HEK293 (cell line): ENCODE data around the gene GARIN5B.
A peak's percentile ranks its signal among the peaks of the same experiment; 100 is the strongest.
"Not testable (repeated sequence)": the region's sequence is repeated elsewhere in the genome, so short reads cannot be mapped to it uniquely, and the experiment has no call there.

Experiments used
- CTCF ChIA-PET: fragments of 350-600 bp; formaldehyde crosslinking; extraction: SDS; loops from one replicate; lab custom pipeline; 2021; ENCODE audit warnings: antibody characterized with exemption; lab: Yijun Ruan, JAX
- POLR2A ChIA-PET: fragments of 300-600 bp; formaldehyde crosslinking; extraction: SDS; loops from one replicate; lab custom pipeline; 2020; ENCODE audit warnings: antibody characterized with exemption, inconsistent platforms; lab: Yijun Ruan, JAX
- H3K27ac ChIP-seq: fragments of 200-500 bp; sonication (Bioruptor generic); 2 replicates; pipeline ENCODE4 v1.5.1; 2014; ENCODE audit warnings: low read depth, low read length, control low read depth, inconsistent platforms; ENCODE audit errors: extremely low read depth
- H3K36me3 ChIP-seq, 2 experiments: fragments of 200-500 bp in 1 of 2; sonication (Bioruptor generic) in 1 of 2; 1 replicate in 1 of 2; 2 replicates in 1 of 2; pipeline ENCODE4 v1.5.1; 2014 to 2017; ENCODE audit warnings: inconsistent platforms in 2 of 2, low read length in 2 of 2; ENCODE audit not compliant: control insufficient read depth in 2 of 2, insufficient read depth in 1 of 2
- H3K4me1 ChIP-seq: fragments of 200-500 bp; sonication (Bioruptor generic); 2 replicates; pipeline ENCODE4 v1.5.1; 2014; ENCODE audit warnings: mild to moderate bottlenecking, low read length, inconsistent platforms; ENCODE audit not compliant: control insufficient read depth, insufficient read depth
- H3K4me3 ChIP-seq: 2 replicates; pipeline ENCODE4 v1.5.1; 2011; ENCODE audit warnings: low read depth, mild to moderate bottlenecking, control low read depth, low read length, moderate library complexity
- H3K9me3 ChIP-seq: fragments of 200-500 bp; sonication (Bioruptor generic); 2 replicates; pipeline ENCODE4 v1.5.1; 2014; ENCODE audit warnings: low read depth, low read length, inconsistent platforms; ENCODE audit not compliant: control insufficient read depth, insufficient read depth
- KLF1 ChIP-seq: fragments of 450-650 bp; formaldehyde crosslinking; IDR thresholded peaks from 2 replicates; pipeline ENCODE4 v1.5.1; 2016; ENCODE audit warnings: missing biosample characterization, missing genetic modification characterization
- KLF16 ChIP-seq: fragments of 450-650 bp; formaldehyde crosslinking; IDR thresholded peaks from 2 replicates; pipeline ENCODE4 v1.5.1; 2017; ENCODE audit warnings: missing biosample characterization, missing genetic modification characterization
- SP7 ChIP-seq: fragments of 450-650 bp; formaldehyde crosslinking; IDR thresholded peaks from 2 replicates; pipeline ENCODE4 v1.5.1; 2016; ENCODE audit warnings: missing biosample characterization, missing genetic modification characterization
- YY1 ChIP-seq: fragments of 450-650 bp; formaldehyde crosslinking; IDR thresholded peaks from 2 replicates; pipeline ENCODE4 v1.5.1; 2018; ENCODE audit warnings: missing biosample characterization, missing genetic modification characterization
- ZBTB17 ChIP-seq: fragments of 450-650 bp; formaldehyde crosslinking; IDR thresholded peaks from 2 replicates; pipeline ENCODE4 v1.5.1; 2016; ENCODE audit warnings: missing biosample characterization, missing genetic modification characterization
- ZBTB20 ChIP-seq: fragments of 450-650 bp; formaldehyde crosslinking; IDR thresholded peaks from 2 replicates; pipeline ENCODE4 v1.5.1; 2016; ENCODE audit warnings: missing biosample characterization, missing genetic modification characterization
- ZBTB8A ChIP-seq: fragments of 450-650 bp; formaldehyde crosslinking; IDR thresholded peaks from 2 replicates; pipeline ENCODE4 v1.5.1; 2016; ENCODE audit warnings: missing biosample characterization, missing genetic modification characterization
- ZNF121 ChIP-seq: fragments of 450-650 bp; formaldehyde crosslinking; IDR thresholded peaks from 2 replicates; pipeline ENCODE4 v1.5.1; 2016; ENCODE audit warnings: missing biosample characterization, missing genetic modification characterization
- ZNF157 ChIP-seq: fragments of 450-650 bp; formaldehyde crosslinking; IDR thresholded peaks from 2 replicates; pipeline ENCODE4 v1.5.1; 2016; ENCODE audit warnings: missing biosample characterization, missing genetic modification characterization
- ZNF16 ChIP-seq: fragments of 450-650 bp; formaldehyde crosslinking; IDR thresholded peaks from 2 replicates; pipeline ENCODE4 v1.5.1; 2016; ENCODE audit warnings: low read depth, missing biosample characterization, missing genetic modification characterization
- ZNF174 ChIP-seq: fragments of 450-650 bp; formaldehyde crosslinking; IDR thresholded peaks from 2 replicates; pipeline ENCODE4 v1.5.0; 2017; ENCODE audit warnings: missing biosample characterization, mild to moderate bottlenecking, missing genetic modification characterization
- ZNF335 ChIP-seq: fragments of 450-650 bp; formaldehyde crosslinking; conservative IDR thresholded peaks from 2 replicates; pipeline ENCODE4 v1.5.1; 2016; ENCODE audit warnings: missing biosample characterization, missing genetic modification characterization
- ZNF544 ChIP-seq: fragments of 450-650 bp; formaldehyde crosslinking; IDR thresholded peaks from 2 replicates; pipeline ENCODE4 v1.5.0; 2017; ENCODE audit warnings: missing biosample characterization, missing genetic modification characterization
- ZNF596 ChIP-seq: fragments of 450-650 bp; IDR thresholded peaks from 2 replicates; pipeline ENCODE4 v1.5.0; 2018; ENCODE audit warnings: missing biosample characterization, mild to moderate bottlenecking, missing genetic modification characterization, moderate library complexity
- ZNF677 ChIP-seq: fragments of 450-650 bp; IDR thresholded peaks from 2 replicates; pipeline ENCODE4 v1.5.0; 2018; ENCODE audit warnings: missing biosample characterization, mild to moderate bottlenecking, missing genetic modification characterization, moderate library complexity
- ZNF843 ChIP-seq: fragments of 450-650 bp; formaldehyde crosslinking; IDR thresholded peaks from 2 replicates; pipeline ENCODE4 v1.5.1; 2016; ENCODE audit warnings: missing biosample characterization, missing genetic modification characterization
- TF ChIP-seq, protein P1 (sequence below): fragments of 450-650 bp; formaldehyde crosslinking; IDR thresholded peaks from 2 replicates; pipeline ENCODE4 v1.5.1; 2016; ENCODE audit warnings: missing biosample characterization, missing genetic modification characterization
- TF ChIP-seq, protein P2 (sequence below): fragments of 450-650 bp; formaldehyde crosslinking; IDR thresholded peaks from 2 replicates; pipeline ENCODE4 v1.5.1; 2016; ENCODE audit warnings: missing biosample characterization, missing genetic modification characterization
- TF ChIP-seq, protein P3 (sequence below): fragments of 450-650 bp; formaldehyde crosslinking; IDR thresholded peaks from 2 replicates; pipeline ENCODE4; 2016; ENCODE audit warnings: missing biosample characterization, missing genetic modification characterization
- TF ChIP-seq, protein P4 (sequence below): fragments of 450-650 bp; formaldehyde crosslinking; IDR thresholded peaks from 2 replicates; pipeline ENCODE4 v1.5.1; 2016; ENCODE audit warnings: missing biosample characterization, missing genetic modification characterization
- TF ChIP-seq, protein P5 (sequence below): fragments of 450-650 bp; formaldehyde crosslinking; IDR thresholded peaks from 2 replicates; pipeline ENCODE4 v1.5.1; 2016; ENCODE audit warnings: missing biosample characterization, missing genetic modification characterization

The GARIN5B gene

DNA sequence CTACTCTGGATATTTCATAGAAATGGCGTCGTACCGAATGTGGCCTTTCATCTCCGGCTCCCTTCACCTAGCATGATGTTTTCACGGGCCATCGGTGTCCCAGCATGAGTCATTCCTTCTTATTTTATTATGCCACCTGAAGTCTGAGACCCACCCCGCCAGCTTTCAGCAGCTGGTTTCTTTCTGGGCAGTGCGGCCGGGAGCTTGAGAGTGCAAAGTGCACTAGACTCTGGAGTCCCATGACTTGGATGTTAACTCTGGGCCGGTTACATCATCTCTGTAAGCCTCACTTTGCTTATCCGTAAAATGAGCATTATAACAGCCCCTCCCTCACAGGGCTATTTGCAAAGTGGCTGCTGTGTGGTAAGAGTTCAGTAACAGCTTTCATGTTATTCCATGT, 29.2 kb downstream of the GARIN5B start (continued):
- TF ChIP-seq, protein P1, sequence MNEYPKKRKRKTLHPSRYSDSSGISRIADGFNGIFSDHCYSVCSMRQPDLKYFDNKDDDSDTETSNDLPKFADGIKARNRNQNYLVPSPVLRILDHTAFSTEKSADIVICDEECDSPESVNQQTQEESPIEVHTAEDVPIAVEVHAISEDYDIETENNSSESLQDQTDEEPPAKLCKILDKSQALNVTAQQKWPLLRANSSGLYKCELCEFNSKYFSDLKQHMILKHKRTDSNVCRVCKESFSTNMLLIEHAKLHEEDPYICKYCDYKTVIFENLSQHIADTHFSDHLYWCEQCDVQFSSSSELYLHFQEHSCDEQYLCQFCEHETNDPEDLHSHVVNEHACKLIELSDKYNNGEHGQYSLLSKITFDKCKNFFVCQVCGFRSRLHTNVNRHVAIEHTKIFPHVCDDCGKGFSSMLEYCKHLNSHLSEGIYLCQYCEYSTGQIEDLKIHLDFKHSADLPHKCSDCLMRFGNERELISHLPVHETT (tag by site-specific recombination): no peak
- TF ChIP-seq, protein P2, sequence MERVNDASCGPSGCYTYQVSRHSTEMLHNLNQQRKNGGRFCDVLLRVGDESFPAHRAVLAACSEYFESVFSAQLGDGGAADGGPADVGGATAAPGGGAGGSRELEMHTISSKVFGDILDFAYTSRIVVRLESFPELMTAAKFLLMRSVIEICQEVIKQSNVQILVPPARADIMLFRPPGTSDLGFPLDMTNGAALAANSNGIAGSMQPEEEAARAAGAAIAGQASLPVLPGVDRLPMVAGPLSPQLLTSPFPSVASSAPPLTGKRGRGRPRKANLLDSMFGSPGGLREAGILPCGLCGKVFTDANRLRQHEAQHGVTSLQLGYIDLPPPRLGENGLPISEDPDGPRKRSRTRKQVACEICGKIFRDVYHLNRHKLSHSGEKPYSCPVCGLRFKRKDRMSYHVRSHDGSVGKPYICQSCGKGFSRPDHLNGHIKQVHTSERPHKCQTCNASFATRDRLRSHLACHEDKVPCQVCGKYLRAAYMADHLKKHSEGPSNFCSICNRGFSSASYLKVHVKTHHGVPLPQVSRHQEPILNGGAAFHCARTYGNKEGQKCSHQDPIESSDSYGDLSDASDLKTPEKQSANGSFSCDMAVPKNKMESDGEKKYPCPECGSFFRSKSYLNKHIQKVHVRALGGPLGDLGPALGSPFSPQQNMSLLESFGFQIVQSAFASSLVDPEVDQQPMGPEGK (tag by site-specific recombination): 0 out of 2 replicates have a peak, but pooled peaks have one; percentile 37
- TF ChIP-seq ZNF677 (tag by site-specific recombination): no peak
- TF ChIP-seq ZNF596 (tag by site-specific recombination): no peak
- TF ChIP-seq ZNF121 (tag by site-specific recombination): no peak
- no peak for TF ChIP-seq KLF1 (tag by site-specific recombination)
- TF ChIP-seq, protein P3, sequence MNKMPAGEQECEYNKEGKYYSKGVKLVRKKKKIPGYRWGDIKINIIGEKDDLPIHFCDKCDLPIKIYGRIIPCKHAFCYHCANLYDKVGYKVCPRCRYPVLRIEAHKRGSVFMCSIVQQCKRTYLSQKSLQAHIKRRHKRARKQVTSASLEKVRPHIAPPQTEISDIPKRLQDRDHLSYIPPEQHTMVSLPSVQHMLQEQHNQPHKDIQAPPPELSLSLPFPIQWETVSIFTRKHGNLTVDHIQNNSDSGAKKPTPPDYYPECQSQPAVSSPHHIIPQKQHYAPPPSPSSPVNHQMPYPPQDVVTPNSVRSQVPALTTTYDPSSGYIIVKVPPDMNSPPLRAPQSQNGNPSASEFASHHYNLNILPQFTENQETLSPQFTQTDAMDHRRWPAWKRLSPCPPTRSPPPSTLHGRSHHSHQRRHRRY (tag by site-specific recombination): no peak
- no peak for TF ChIP-seq ZNF16 (tag by site-specific recombination)
- TF ChIP-seq ZNF544: no peak
- TF ChIP-seq YY1: no peak
- TF ChIP-seq ZNF157 (tag by site-specific recombination): no peak
- 0 out of 2 replicates have a peak, but pooled peaks have one; percentile 21 for TF ChIP-seq ZBTB17 (tag by site-specific recombination)
- TF ChIP-seq KLF16: no peak
- TF ChIP-seq, protein P4, sequence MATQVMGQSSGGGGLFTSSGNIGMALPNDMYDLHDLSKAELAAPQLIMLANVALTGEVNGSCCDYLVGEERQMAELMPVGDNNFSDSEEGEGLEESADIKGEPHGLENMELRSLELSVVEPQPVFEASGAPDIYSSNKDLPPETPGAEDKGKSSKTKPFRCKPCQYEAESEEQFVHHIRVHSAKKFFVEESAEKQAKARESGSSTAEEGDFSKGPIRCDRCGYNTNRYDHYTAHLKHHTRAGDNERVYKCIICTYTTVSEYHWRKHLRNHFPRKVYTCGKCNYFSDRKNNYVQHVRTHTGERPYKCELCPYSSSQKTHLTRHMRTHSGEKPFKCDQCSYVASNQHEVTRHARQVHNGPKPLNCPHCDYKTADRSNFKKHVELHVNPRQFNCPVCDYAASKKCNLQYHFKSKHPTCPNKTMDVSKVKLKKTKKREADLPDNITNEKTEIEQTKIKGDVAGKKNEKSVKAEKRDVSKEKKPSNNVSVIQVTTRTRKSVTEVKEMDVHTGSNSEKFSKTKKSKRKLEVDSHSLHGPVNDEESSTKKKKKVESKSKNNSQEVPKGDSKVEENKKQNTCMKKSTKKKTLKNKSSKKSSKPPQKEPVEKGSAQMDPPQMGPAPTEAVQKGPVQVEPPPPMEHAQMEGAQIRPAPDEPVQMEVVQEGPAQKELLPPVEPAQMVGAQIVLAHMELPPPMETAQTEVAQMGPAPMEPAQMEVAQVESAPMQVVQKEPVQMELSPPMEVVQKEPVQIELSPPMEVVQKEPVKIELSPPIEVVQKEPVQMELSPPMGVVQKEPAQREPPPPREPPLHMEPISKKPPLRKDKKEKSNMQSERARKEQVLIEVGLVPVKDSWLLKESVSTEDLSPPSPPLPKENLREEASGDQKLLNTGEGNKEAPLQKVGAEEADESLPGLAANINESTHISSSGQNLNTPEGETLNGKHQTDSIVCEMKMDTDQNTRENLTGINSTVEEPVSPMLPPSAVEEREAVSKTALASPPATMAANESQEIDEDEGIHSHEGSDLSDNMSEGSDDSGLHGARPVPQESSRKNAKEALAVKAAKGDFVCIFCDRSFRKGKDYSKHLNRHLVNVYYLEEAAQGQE (tag by site-specific recombination): no peak
- TF ChIP-seq ZNF335 (tag by site-specific recombination): no peak
- no peak for TF ChIP-seq ZNF843 (tag by site-specific recombination)
- TF ChIP-seq, protein P5, sequence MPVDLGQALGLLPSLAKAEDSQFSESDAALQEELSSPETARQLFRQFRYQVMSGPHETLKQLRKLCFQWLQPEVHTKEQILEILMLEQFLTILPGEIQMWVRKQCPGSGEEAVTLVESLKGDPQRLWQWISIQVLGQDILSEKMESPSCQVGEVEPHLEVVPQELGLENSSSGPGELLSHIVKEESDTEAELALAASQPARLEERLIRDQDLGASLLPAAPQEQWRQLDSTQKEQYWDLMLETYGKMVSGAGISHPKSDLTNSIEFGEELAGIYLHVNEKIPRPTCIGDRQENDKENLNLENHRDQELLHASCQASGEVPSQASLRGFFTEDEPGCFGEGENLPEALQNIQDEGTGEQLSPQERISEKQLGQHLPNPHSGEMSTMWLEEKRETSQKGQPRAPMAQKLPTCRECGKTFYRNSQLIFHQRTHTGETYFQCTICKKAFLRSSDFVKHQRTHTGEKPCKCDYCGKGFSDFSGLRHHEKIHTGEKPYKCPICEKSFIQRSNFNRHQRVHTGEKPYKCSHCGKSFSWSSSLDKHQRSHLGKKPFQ (tag by site-specific recombination): no peak
- TF ChIP-seq SP7: peak; percentile 64; the same call in 1 of the 2 replicates
- TF ChIP-seq ZBTB20 (tag by site-specific recombination): no peak
- TF ChIP-seq ZBTB8A (tag by site-specific recombination): no peak
- no peak for TF ChIP-seq ZNF174 (tag by site-specific recombination)

DNA sequence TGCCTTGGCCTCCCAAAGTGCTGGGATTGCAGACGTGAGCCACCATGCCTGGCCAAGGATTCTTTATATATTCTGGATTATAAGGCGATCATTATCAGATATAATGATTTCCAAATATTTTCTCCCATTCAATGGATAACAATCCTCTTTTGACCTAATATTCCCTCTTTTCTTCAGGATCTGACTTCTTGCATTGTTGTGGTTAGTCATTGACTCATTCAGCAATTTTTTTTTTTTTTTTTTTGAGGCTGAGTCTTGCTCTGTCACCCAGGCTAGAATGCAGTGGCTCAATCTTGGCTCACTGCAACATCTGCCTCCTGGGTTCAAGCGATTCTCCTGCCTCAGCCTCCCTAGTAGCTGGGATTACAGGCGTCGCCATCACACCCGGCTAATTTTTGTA, 33.3 kb downstream of the GARIN5B start:
- not testable (repeated sequence) for H3K27ac ChIP-seq, H3K4me3 ChIP-seq, H3K9me3 ChIP-seq, H3K4me1 ChIP-seq, H3K36me3 ChIP-seq
- POLR2A ChIA-PET: interaction anchor here (0.6 kb wide), 1 partner anchor 10 kb away, joined by 3 read pairs; the partner anchor contains the start of gene KMT5C
- CTCF ChIA-PET: interaction anchor here (1.8 kb wide), 1 partner anchor 9 kb away, joined by 7 read pairs; the partner anchor contains the start of gene KMT5C

DNA sequence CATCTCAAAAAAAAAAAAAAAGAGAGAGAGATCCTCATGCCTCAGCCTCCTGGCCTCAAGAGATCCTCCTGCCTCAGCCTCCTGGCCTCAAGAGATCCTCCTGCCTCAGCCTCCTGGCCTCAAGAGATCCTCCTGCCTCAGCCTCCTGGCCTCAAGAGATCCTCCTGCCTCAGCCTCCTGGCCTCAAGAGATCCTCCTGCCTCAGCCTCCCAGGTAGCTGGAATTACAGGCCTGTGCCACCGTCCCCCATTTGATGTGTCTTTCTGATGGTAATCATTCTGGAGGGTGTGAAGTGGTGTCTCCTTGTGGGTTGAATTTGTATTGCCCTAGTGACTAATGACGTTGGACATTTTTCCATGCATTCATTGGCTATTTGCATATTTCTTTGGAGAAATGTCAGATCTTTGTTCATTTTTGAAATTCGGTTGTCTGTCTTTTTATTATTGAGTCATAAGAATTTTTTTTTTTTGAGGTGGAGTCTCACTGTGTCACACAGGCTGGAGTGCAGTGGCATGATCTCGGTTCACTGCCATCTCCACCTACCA, 34.2 kb downstream of the GARIN5B start:
- CTCF ChIA-PET: interaction anchor here (0.7 to 1.8 kb wide), 3 partner anchors 10 to 43 kb away, joined by 3 to 7 read pairs (median 4); partner anchors contain the start of gene KMT5C
- H3K4me1 ChIP-seq, H3K36me3 ChIP-seq, H3K9me3 ChIP-seq, H3K4me3 ChIP-seq, H3K27ac ChIP-seq: not testable (repeated sequence)
- POLR2A ChIA-PET: interaction anchor here (0.6 to 0.7 kb wide), 2 partner anchors 11 to 249 kb away, joined by 3 read pairs; partner anchors contain the start of gene KMT5C
